Skeletal muscle tissue (tissue), 4 donors: ENCODE results near the gene CNTNAP5. TPM values are rescaled to one million over a fixed set of nuclear protein-coding genes. Genes with fewer than 3 reads are reported as not detected.

Source experiments
- H3K27ac ChIP-seq: one replicate; pipeline ENCODE4 v1.7.0; 2013; ENCODE audit warnings: mild to moderate bottlenecking, low read depth, low read length, inconsistent platforms
- H3K27me3 ChIP-seq, 3 donors: one replicate each; pipeline ENCODE4 v1.7.0; 2013; ENCODE audit warnings: low read length in 3 of 3; ENCODE audit not compliant: control insufficient read depth in 3 of 3, insufficient read depth in 3 of 3
- H3K36me3 ChIP-seq, 3 donors: one replicate each; pipeline ENCODE4 v1.7.0; 2013; ENCODE audit warnings: low read length in 3 of 3; ENCODE audit not compliant: control insufficient read depth in 3 of 3, insufficient read depth in 3 of 3
- H3K4me1 ChIP-seq, 3 donors: one replicate each; pipeline ENCODE4 v1.7.0; 2013; ENCODE audit warnings: low read length in 3 of 3, mild to moderate bottlenecking in 3 of 3; ENCODE audit not compliant: control insufficient read depth in 3 of 3, insufficient read depth in 3 of 3
- H3K4me3 ChIP-seq, 3 donors: one replicate each; pipeline ENCODE4 v1.7.0; 2013; ENCODE audit warnings: low read length in 3 of 3
- H3K9ac ChIP-seq, 3 donors: one replicate each; pipeline ENCODE4 v1.7.0; 2013; ENCODE audit warnings: low read length in 3 of 3, mild to moderate bottlenecking in 3 of 3, moderate library complexity in 2 of 3, low read depth in 1 of 3
- H3K9me3 ChIP-seq, 3 donors: one replicate each; pipeline ENCODE4 v1.7.0; 2013; ENCODE audit warnings: low read length in 3 of 3; ENCODE audit not compliant: control insufficient read depth in 3 of 3
- total RNA-seq: library from RNA; depleted of rRNA; stranded (reverse); fragments of >200 nt; gene quantifications from one replicate; pipeline ENCODE4 v1.2.3, GENCODE V29; 2014
- donor health status: Osteomylitis.

The CNTNAP5 gene
- total RNA-seq, 1 donor from 2014 or later = not detected

- no peaks in the 10 kb centered on the region for H3K36me3 ChIP-seq
Measured at GRCh38 chr2:124027182-124027581, 2.1 kb downstream of the CNTNAP5 start.

GRCh38 chr2:124032799-124033198, 7.7 kb downstream of the CNTNAP5 start:
- Histone ChIP-seq H3K4me1 (no peaks in the 10 kb centered on the region), H3K9ac (no peak overlapping the region), H3K27me3 (no peaks in the 10 kb centered on the region), H3K9me3 (no peaks in the 10 kb centered on the region), H3K4me3 (no peak overlapping the region), H3K27ac (no peak overlapping the region), H3K36me3 (no peaks in the 10 kb centered on the region)

More at GRCh38 chr2:124027182-124027581, 2.1 kb downstream of the CNTNAP5 start:
- Histone ChIP-seq H3K27me3 (peaks cover 23 to 32% (median 29%) of the 10 kb centered on the region in 3 donors), H3K4me3 (no peak overlapping the region), H3K9ac (no peak overlapping the region), H3K27ac (no peak overlapping the region), H3K4me1 (no peaks in the 10 kb centered on the region), H3K9me3 (peaks cover 0 to 2% (median 0%) of the 10 kb centered on the region in 3 donors)

GRCh38 chr2:124034265-124034664, 9.2 kb downstream of the CNTNAP5 start:
- Histone ChIP-seq H3K9ac (no peak overlapping the region), H3K36me3 (no peaks in the 10 kb centered on the region), H3K9me3 (no peaks in the 10 kb centered on the region), H3K27ac (no peak overlapping the region), H3K4me3 (no peak overlapping the region), H3K4me1 (no peaks in the 10 kb centered on the region), H3K27me3 (no peaks in the 10 kb centered on the region)

GRCh38 chr2:124035001-124035400, 9.9 kb downstream of the CNTNAP5 start:
- H3K4me1 ChIP-seq = no peaks in the 10 kb centered on the region
- H3K36me3 ChIP-seq = no peaks in the 10 kb centered on the region
- H3K9me3 ChIP-seq = no peaks in the 10 kb centered on the region
- no peak overlapping the region for H3K9ac ChIP-seq
- no peak overlapping the region for H3K27ac ChIP-seq
- no peaks in the 10 kb centered on the region for H3K27me3 ChIP-seq
- H3K4me3 ChIP-seq = no peak overlapping the region

GRCh38 chr2:124039032-124039431, 13.9 kb downstream of the CNTNAP5 start:
- no peak overlapping the region for H3K27ac ChIP-seq
- H3K9me3 ChIP-seq = no peaks in the 10 kb centered on the region
- no peak overlapping the region for H3K9ac ChIP-seq
- H3K4me1 ChIP-seq = no peaks in the 10 kb centered on the region
- H3K4me3 ChIP-seq = no peak overlapping the region
- no peaks in the 10 kb centered on the region for H3K36me3 ChIP-seq
- no peaks in the 10 kb centered on the region for H3K27me3 ChIP-seq

- Histone ChIP-seq H3K4me1 (no peaks in the 10 kb centered on the region), H3K4me3 (no peak overlapping the region), H3K36me3 (no peaks in the 10 kb centered on the region), H3K9ac (no peak overlapping the region), H3K9me3 (no peaks in the 10 kb centered on the region), H3K27me3 (no peaks in the 10 kb centered on the region), H3K27ac (no peak overlapping the region)
Measured at GRCh38 chr2:124039762-124040291, 14.7 kb downstream of the CNTNAP5 start.

- Histone ChIP-seq H3K4me3 (no peak overlapping the region), H3K27me3 (no peaks in the 10 kb centered on the region), H3K9me3 (peaks cover 0 to 2% (median 0%) of the 10 kb centered on the region in 3 donors), H3K27ac (no peak overlapping the region), H3K4me1 (no peaks in the 10 kb centered on the region), H3K36me3 (no peaks in the 10 kb centered on the region), H3K9ac (no peak overlapping the region)
Measured at GRCh38 chr2:124045894-124046293, 20.8 kb downstream of the CNTNAP5 start.

GRCh38 chr2:124046332-124046731, 21.2 kb downstream of the CNTNAP5 start:
- no peak overlapping the region for H3K4me3 ChIP-seq
- no peaks in the 10 kb centered on the region for H3K36me3 ChIP-seq
- no peaks in the 10 kb centered on the region for H3K4me1 ChIP-seq
- H3K9me3 ChIP-seq = peaks cover 0 to 2% (median 0%) of the 10 kb centered on the region in 3 donors
- no peaks in the 10 kb centered on the region for H3K27me3 ChIP-seq
- H3K9ac ChIP-seq = no peak overlapping the region
- no peak overlapping the region for H3K27ac ChIP-seq

GRCh38 chr2:124048102-124048501, 23.0 kb downstream of the CNTNAP5 start:
- no peak overlapping the region for H3K27ac ChIP-seq
- no peak overlapping the region for H3K4me3 ChIP-seq
- no peak overlapping the region for H3K9ac ChIP-seq
- H3K4me1 ChIP-seq = no peaks in the 10 kb centered on the region
- no peaks in the 10 kb centered on the region for H3K27me3 ChIP-seq
- H3K9me3 ChIP-seq = peaks cover 0 to 2% (median 0%) of the 10 kb centered on the region in 3 donors
- H3K36me3 ChIP-seq = no peaks in the 10 kb centered on the region

GRCh38 chr2:124048664-124049063, 23.6 kb downstream of the CNTNAP5 start:
- H3K36me3 ChIP-seq = no peaks in the 10 kb centered on the region
- H3K4me1 ChIP-seq = no peaks in the 10 kb centered on the region
- no peak overlapping the region for H3K4me3 ChIP-seq
- H3K9ac ChIP-seq = no peak overlapping the region
- no peak overlapping the region for H3K27ac ChIP-seq
- no peaks in the 10 kb centered on the region for H3K27me3 ChIP-seq
- peaks cover 0 to 2% (median 0%) of the 10 kb centered on the region in 3 donors for H3K9me3 ChIP-seq
